PFSK-1 (cell line): ENCODE measurements around the gene TENT4A.

Experiments used
- FOXP2 ChIP-seq: optimal IDR thresholded peaks from 2 replicates; pipeline ENCODE3; 2011; ENCODE audit warnings: borderline replicate concordance, control low read depth, inconsistent platforms; ENCODE audit not compliant: insufficient read depth; ENCODE audit errors: extremely low read length, extremely low read depth
- POLR2AphosphoS5 ChIP-seq: IDR thresholded peaks from 2 replicates; pipeline ENCODE4 v1.6.1; 2012; ENCODE audit warnings: low read depth, mild to moderate bottlenecking, control low read depth, low read length, moderate library complexity
- REST ChIP-seq, 2 experiments: IDR thresholded peaks; 2 replicates each; pipeline versions ENCODE4 v1.6.1 to v1.8.0; 2011 to 2012; ENCODE audit warnings: low read depth in 2 of 2, low read length in 2 of 2, control low read depth in 1 of 2, inconsistent platforms in 1 of 2, mild to moderate bottlenecking in 1 of 2, moderate library complexity in 1 of 2; ENCODE audit not compliant: insufficient read depth in 1 of 2
- SIN3A ChIP-seq: IDR thresholded peaks from 2 replicates; pipeline ENCODE4 v1.6.1; 2012; ENCODE audit warnings: mild to moderate bottlenecking, low read length, moderate library complexity, borderline replicate concordance; ENCODE audit not compliant: insufficient read depth
- TAF1 ChIP-seq: IDR thresholded peaks from 2 replicates; pipeline ENCODE4 v1.6.1; 2012; ENCODE audit warnings: low read length, control low read depth, borderline replicate concordance; ENCODE audit not compliant: insufficient read depth

TENT4A gene

GRCh38 chr5:6791031-6791430, 77.8 kb downstream of the TENT4A start:
- TF ChIP-seq SIN3A (no peak), TAF1 (no peak), POLR2AphosphoS5 (no peak)

- no peak for TF ChIP-seq FOXP2
- TF ChIP-seq REST (IDR thresholded peaks at IDR 0.05; ENCODE audit: insufficient read depth in 1 of 2, low read depth in 2 of 2, low read length in 2 of 2), result no peak
- no peak for TF ChIP-seq TAF1
- no peak for TF ChIP-seq POLR2AphosphoS5
- no peak for TF ChIP-seq SIN3A
These were observed 79.1 kb downstream of the TENT4A start for GRCh38 chr5:6792376-6792775.

GRCh38 chr5:6792911-6793471, 79.8 kb downstream of the TENT4A start:
- TF ChIP-seq POLR2AphosphoS5 (no peak), SIN3A (no peak), TAF1 (no peak), REST (IDR thresholded peaks at IDR 0.05; ENCODE audit: insufficient read depth in 1 of 2, low read depth in 2 of 2, low read length in 2 of 2) (no peak), FOXP2 (no peak)

- TF ChIP-seq SIN3A (no peak), FOXP2 (no peak), TAF1 (no peak), POLR2AphosphoS5 (no peak), REST (IDR thresholded peaks at IDR 0.05; ENCODE audit: insufficient read depth in 1 of 2, low read depth in 2 of 2, low read length in 2 of 2) (no peak)
These were observed 88.0 kb downstream of the TENT4A start for GRCh38 chr5:6801236-6801635.

GRCh38 chr5:6803981-6804550, 90.8 kb downstream of the TENT4A start:
- no peak for TF ChIP-seq SIN3A
- no peak for TF ChIP-seq TAF1
- no peak for TF ChIP-seq FOXP2

- TF ChIP-seq TAF1 (no peak), POLR2AphosphoS5 (no peak), SIN3A (no peak), FOXP2 (no peak), REST (IDR thresholded peaks at IDR 0.05; ENCODE audit: insufficient read depth in 1 of 2, low read depth in 2 of 2, low read length in 2 of 2) (no peak)
These were observed 91.7 kb downstream of the TENT4A start for GRCh38 chr5:6804766-6805501.
